Astrocyte of the spinal cord (primary cell): ENCODE data around the gene TM7SF2.
A peak's percentile ranks its signal among the peaks of the same experiment; 100 is the strongest.

Experiments used
- DNase-seq: peaks from one replicate; pipeline ENCODE4 v3.0.0; 2011; ENCODE audit warnings: low read depth, low spot score
- H3K4me3 ChIP-seq: 2 replicates; pipeline ENCODE4 v1.5.1; 2011; ENCODE audit warnings: low read depth, mild to moderate bottlenecking, low read length, moderate library complexity
- CTCF ChIP-seq: IDR thresholded peaks from 2 replicates; pipeline ENCODE4 v1.5.1; 2012; ENCODE audit warnings: low read depth, mild to moderate bottlenecking, low read length, inconsistent platforms
- in situ Hi-C: cut with HindIII; loops from 2 replicates; pipeline ENCODE4 v1.10.0; 2017; ENCODE audit warnings: low sequenced_read_pairs

TM7SF2 gene

DNA sequence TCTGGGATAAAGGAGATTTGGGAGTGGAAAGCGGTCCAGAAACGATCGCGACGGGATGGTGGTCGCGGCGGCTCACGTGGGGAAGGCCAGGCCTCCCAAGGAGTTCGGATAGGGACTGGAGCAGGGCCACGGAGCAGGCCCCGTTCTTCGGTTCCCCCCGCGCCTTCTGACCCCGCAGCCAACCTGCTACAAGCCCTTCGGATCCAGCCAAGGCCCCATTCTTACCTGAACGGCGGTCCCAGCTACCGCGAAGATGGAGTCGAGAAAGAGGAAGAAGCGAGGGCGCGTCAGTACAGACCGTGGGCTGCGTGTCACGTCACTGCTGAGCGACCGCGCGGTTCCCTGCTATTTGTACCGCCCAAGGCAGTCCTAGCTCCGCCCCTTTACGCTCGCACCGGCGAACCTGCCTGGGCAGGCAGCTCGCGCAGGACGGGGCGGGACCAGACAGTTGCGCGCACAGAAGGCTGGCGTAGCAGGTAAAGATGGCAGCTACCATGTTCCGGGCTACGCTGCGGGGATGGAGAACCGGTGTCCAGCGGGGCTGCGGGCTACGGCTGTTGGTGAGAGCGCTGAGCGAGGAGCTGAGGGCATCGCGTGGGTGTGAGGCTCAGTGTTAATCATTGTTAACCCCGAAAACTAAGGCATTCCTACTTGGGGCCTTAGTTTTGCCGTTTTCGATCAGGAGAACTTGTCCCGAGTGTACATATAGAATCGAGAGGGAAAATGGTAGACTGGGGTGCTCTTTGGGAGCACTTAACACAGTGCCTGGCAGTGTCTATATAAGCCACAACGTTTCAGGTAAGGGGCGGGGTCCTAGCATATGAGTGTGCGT, 10.4 kb downstream of the TM7SF2 start, which contains the start of the genes FAU and MRPL49:
Gene FAU, minus strand, starts transcription at position 270 of the 832 bp plus-strand sequence. CDS start 321 bp downstream, outside the sequence.
Gene MRPL49, plus strand, starts transcription at position 457 of the 832 bp plus-strand sequence. Its CDS starts 26 bp downstream, at position 483.
- TF ChIP-seq CTCF, result no peak
- H3K4me3 ChIP-seq, result peak within 1 kb of the TSS; percentile 99
- DNase-seq, result peak; percentile 97
- in situ Hi-C loops, result no loop called here

- TF ChIP-seq CTCF, result no peak
- in situ Hi-C loops, result no loop called here
- no peak for DNase-seq
- no peak overlapping the region for H3K4me3 ChIP-seq
These were observed 13.0 kb downstream of the TM7SF2 start for GRCh38 chr11:65124480-65125196.

GRCh38 chr11:65125197-65126056, 13.8 kb downstream of the TM7SF2 start:
- no peak for TF ChIP-seq CTCF
- DNase-seq, result no peak
- no peak overlapping the region for H3K4me3 ChIP-seq
- in situ Hi-C loops, result no loop called here

GRCh38 chr11:65126624-65127274, 15.1 kb downstream of the TM7SF2 start:
- in situ Hi-C loops, result no loop called here
- H3K4me3 ChIP-seq, result no peak overlapping the region
- TF ChIP-seq CTCF, result no peak
- DNase-seq, result no peak

DNA sequence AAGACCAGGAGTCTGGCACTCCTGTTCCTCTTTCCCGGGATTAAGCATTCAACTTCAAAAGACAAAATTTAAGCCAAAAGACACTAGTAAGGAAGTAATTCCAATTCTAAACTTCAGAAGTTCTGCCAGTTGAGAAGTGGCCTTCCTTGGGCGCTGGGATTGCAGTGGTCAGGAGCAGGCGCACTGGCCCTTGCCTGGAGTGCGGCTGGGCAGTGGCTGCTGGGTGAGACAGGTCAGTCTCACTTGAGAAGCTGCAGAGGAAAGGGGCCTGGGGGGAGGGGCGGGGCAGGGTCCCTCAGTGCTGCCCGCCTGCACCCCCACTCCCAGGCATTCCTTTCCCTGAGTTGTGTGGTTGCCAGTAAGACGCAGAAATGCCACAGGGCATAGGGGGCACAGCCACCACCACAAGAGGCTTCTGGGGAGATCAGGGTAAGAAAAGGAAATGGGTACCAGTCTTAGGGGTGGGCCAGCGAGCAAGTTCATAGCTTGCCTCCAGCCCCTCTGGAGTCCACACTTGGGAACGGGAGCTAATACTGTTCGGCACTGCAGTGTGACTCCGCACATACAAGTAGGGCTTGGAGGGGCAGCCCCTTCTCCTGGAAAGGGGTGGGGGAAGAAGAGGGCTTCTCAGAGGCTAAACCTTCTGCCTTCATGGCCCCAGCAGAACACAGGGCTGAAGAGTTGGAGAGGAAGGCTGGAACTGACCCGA, 16.0 kb downstream of the TM7SF2 start:
- H3K4me3 ChIP-seq, result no peak overlapping the region
- DNase-seq, result no peak
- in situ Hi-C loops, result no loop called here

More for the DNA sequence above, 16.0 kb downstream of the TM7SF2 start:
- no peak for TF ChIP-seq CTCF
